HG03139 (cell line): Measurements from ENCODE around the gene LIN7C.

ENCODE experiments used
- ATAC-seq: cut with Tn5 transposase; IDR thresholded peaks from one replicate; pipeline ENCODE4 v1.9.1; 2021; ENCODE audit not compliant: unreplicated experiment

The LIN7C gene

DNA sequence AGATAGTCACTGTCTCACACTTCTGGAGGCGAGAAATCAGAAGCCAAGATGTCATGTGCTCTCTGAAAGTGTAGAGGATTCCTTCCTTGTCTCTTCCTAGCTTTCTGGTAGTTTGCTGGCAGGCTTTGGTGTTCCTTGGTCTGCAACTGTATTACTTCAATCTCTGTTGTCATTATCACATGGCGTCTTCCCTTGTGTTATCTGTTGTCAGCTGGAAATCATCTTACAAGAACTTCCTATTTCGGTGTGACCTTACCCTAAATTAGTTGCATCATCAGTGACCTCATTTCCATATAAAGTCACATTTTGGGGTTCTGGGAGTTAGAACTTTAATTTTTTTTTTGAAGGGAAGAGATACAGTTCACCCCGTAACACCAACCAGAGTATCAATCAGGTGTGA, 3.3 kb upstream of the LIN7C start:
- no peak for ATAC-seq

DNA sequence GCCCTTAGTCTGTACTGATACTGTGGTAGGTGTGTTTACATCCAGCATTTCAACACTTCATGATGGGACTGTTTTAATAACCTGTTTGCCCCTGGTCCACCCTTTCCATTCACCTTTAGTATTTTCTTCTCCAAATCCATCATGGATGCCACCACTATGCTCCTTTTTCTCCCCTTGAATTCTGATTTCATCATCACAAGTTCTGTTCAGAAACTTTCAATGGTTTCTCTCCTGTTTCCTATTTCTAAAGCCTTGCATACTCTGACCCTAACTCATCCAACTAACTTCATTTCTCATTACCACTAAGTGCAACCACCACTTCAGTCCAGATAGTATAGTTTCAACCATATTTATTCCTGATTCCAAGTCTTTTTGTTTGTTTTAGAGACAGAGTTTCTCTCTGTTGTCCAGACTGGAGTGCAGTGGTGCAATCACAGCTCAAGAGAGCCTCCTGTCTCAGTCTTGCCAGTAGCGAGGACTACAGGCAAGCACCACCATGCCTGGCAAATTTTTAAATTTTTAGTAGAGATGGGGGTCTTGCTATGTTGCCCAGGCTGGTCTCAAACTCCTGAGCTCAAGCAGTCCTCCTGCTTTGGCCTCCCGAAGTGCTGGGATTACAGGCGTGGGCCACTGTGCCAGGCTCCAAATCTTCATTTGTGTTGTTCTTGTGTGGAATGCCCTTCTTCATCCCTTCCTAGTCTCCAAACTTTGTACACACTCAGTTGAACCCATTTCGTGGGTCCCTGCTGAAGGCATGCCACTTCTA, 1.2 kb upstream of the LIN7C start:
- no peak for ATAC-seq

DNA sequence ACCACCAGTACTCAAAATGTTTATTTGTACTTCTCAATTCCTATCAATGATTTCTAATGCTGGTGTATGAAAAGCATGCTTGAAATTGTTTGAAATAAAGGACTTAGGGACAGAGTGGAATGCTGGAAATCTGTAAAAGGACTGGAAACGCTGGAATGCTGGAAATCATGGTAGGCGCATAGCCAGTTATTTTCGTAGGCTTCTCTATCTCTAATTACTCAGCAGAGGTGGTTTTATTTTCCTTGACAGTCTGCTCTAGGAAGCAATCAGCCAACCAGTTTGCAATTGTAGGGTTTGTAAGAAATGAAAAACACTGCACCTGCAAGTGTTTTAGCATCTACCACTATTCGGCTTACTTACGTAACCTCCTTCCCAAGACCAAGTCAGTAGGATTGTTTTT, 788 bp downstream of the LIN7C start:
- no peak for ATAC-seq

DNA sequence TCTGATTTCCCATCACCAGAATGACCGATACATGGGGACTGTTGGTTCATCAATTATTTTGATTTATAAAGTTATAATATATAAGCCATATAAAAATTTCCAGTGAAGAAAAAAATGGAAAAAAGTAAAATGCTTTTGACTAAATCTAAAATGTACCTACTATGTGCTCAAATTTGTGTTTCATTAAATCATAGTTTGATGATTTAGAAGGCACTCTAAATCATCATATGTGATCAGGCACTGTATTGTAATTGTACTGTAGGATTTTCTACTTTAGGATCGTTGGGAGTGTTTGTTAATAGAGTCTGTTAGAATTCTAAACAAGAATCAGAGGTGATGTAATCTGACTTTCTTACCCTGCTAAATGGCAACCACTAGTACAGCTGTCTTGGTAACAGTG, 2.4 kb downstream of the LIN7C start:
- no peak for ATAC-seq

DNA sequence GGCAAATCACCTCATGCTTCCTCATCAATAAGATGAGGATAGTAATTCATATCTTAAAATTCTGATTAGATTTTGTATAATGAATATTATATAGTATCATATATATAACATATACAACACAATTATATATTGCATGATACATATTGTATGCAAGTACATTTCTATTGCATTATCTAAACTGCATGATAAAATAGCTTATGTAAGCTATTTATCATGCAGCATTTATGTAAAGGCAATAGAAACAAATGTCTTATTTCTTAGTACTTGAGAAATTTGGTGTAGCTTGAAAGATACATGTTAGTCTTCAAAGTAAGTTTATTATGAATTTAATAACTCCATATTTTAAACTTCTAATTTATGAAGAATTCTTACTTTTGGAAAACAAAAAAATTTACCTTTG, 5.5 kb downstream of the LIN7C start:
- ATAC-seq: no peak

DNA sequence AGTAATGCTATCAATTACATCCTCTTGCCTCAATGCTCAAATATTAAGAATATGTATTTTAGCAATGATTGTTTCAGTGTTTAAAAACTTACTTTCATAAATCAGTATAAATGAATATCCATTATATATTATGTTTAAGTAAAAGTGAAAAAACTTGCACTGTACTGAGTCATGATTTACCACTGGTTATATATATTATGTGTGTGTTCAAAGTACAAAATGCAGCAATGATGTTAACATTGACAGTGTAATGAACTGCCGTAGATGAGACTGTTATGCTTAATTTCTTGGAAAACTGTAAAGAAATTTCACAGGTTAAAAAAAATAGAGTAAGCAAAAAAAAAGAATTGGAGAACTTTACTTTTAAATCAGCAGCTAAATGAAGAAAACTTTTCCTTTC, 8.7 kb downstream of the LIN7C start:
- no peak for ATAC-seq

DNA sequence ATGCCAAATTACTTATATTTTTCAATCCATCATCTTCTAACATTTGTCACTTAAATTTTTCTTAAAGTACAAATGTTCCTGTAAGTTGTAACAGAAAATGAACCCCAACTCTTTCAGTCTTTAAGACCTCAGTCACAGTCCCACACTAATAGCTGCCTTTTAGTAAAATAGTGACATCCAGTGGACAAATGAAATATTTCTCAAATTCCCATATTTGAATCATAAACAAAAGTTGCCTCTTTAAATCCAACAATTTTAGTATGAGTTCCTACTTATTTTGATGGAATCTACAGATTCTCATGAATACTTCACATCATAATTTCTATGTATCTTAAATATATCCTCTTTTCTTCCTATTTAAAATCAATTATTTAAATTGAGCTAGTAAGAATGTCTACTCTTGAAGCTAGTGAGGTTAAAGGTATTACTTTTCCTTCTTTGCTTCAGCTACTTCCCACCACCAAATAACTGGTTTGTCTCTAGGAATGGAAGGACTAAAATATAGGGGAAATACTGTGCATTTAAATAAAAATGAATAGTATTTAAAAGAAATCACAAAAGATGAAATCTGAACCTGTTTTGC, 9.2 kb downstream of the LIN7C start:
- peak; percentile 56 for ATAC-seq

DNA sequence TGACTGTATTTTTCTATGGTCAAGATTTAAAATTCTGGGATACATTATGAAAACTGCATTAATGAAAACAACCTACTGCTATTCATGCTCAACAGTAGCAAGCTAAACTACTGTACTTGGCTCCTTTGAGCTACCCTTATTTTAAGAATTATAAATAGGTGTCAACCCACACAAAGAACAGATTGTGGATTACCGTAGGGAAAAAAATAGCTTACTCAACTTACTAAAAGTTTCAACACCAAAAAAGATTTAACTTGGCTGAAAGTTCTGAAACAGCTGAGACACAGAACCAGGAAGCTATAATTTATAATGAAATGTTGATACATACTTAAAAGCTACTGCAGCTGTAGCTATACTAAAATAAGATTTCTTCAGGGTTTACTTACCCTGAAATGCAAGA, 10.1 kb downstream of the LIN7C start:
- no peak for ATAC-seq

DNA sequence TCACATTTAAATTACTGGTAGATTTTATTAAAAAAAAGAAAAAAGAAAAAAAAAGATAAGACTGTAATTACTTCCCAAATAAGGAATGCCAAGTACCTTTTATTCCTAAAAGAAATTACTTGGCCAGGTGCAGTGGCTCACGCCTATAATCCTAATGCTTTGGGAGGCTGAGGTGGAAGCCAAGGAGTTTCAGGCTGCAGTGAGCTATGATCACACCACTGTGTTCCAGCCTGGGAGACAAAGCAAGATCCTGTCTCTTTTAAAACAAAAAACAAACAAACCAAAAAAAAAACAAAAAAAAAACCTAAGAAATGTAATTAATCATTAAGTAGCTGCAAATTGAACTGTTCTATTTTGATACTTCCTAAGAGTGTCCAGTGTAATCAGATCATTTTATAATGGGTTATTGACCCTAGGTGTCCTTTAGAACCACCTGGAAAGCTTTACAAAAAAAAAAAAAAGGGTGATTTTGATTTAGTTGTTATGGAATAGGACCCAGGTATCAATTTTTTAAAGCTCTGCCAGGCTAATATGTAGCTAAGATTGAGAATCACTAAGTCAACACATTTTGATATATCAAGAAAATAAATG, 10.8 kb downstream of the LIN7C start:
- ATAC-seq: no peak

DNA sequence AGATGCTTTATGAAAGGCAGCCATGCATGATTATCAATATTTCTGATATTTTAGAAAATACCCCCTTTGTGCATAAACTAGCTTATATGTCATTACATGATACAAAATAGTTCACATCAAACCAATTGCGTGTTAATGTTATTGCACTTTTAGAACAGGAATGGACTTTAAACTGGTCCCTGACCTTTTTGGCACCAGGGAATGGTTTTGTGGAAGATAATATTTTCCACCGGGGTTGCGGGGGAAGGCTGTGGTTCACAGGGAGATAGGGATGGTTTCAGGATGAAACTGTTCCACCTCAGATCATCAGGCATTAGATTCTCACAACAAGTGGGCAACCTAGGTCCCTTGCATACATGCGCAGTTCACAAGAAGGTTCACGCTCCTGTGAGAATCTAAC, 17.5 kb downstream of the LIN7C start:
- ATAC-seq: no peak

DNA sequence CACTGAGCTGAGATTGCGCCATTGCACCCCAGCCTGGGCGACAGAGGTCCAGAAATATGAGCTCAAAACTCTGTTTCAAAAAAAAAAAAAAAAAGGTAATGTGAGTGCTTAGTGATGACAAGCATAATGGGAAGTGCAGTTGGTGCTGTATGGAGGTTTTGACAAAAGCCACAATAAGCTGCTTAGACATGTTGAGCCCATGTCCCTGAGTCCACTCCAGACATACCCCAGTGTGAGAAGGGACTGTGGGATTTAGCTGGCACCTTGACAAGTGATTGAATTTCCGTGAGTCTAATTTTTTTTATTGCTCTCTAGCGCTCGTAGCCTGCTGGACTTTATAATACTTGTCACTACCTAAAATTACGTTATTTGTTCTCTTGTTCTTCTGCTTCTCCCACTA, 18.9 kb downstream of the LIN7C start:
- no peak for ATAC-seq

DNA sequence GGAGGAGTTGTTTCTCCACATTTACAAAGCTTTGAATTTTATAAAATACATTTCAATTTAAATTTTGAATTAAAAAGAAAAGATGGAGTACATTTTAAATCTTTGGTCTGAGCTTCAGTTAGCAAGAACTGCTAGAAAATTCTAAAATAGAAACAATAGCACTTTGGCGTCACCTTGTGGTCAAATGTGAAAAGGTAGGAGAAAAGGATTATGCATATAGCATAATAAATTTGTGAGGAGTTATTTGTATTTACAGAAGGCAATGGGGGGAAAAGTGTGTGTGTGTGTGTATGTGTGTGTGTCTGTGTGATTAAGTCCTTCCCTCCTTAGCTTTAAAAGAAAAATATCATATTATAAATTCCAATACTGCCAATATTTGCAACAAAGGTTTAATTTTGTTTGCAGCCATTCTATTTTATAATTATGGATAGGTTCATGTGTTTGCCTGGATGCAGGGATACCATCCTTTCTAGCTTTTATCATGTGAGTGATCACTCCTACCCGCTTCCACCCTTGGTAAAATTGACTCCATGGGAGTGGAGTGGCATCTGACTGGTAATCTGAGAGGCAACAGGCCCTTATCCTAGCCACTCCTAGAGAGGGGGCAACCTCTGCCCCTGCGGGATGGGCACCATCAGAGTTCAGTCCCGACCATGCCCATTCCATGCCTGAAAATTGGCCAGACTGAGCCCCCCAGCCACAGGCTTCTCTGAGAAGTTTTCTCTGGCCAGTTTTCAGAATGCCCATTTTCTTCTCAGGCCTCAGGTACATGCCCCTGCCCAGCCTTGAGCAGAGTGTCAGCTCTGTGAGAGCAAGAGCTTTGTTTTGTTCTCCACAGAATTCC, 20.4 kb downstream of the LIN7C start:
- no peak for ATAC-seq

DNA sequence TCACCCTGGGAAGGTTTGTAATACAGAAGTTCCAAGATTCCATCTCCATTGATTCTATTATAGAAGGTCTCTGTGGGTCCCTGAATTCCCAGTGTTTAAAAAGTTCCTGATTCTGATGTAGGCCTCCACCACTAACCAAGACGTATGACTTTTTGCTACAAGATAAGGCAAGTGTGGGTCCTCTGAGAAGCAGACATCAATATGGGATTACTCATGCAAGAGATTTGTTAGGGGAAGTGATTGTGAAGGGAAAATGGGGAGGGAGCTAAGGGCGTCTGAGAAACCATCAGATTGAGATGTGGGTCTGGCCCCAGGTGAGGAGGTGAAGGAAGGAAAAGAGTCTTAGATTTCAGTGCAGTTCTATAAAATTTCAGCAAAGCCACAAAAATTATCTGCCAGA, 23.8 kb downstream of the LIN7C start:
- no peak for ATAC-seq

DNA sequence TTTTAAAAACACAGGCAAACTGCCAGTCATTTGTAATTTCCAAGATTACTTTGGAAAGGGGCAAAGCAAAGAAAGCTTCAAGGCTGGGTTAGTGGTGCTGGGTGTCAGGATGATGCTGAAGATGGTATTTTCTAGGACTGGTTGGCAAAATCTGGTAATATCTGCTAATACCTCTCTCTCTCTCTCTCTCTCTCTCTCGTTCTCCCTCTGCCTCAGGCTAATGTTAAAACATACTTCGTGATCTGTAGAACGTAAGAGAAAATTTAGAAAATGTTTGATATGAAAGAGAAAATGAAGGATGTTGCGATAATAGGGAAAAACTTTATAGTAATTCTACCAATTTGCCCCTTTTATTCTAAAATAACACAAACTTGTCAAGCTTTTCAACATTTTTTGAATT, 24.6 kb downstream of the LIN7C start:
- ATAC-seq: no peak

DNA sequence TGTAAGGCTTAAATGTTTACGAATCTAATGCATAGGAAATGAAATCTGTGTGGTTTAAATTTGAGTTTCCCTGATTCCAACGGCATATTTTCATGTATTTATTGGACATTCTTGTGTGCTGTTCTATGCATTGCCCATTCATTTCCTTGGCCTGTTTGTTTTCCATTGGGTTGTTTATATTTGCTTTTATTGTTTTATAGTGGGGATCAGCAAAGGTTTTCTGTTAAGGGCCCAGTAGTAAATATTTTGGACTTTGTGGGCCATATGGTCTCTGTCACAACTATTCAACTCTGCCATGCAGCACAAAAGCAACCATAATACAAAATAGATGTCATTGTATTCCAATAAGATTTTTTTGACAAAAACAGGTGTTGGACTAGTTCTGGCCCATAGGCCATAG, 28.7 kb downstream of the LIN7C start:
- no peak for ATAC-seq

DNA sequence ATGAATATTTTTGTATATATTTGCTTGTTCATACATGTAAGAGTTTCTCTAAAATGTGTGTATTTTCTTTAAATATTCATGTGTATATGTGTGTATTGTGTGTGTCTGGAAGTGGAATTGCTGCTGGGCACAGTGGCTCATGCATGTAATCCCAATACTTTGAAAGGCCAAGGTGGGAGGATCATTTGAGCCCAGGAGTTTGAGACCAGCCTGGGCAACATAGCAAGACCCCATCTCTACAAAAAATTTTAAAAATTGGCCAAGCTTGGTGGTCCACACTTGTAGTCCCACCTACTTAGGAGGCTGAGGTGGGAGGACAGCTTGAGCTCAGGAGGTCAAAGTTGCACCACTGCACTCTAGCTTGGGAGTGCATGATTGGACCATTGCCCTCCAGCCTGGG, 29.3 kb downstream of the LIN7C start:
- no peak for ATAC-seq

DNA sequence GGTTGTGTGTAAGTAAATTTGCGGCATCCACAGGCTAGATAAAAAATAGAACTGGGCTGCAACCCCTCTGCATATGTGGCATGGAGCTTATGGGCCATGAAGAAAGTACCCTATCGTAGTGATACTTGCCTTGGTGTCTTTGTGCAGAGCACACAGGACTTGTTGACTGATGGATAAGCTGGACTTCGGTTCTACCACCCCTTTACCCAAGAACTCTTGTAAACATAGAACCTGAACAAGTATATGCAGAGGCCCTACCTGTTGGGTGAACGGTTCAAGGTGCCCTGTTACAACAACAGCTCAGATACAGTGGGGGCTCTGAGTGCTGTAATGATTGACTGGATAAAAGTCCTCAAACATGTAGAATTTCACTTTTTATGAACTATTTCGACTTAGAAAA, 30.9 kb downstream of the LIN7C start:
- no peak for ATAC-seq

DNA sequence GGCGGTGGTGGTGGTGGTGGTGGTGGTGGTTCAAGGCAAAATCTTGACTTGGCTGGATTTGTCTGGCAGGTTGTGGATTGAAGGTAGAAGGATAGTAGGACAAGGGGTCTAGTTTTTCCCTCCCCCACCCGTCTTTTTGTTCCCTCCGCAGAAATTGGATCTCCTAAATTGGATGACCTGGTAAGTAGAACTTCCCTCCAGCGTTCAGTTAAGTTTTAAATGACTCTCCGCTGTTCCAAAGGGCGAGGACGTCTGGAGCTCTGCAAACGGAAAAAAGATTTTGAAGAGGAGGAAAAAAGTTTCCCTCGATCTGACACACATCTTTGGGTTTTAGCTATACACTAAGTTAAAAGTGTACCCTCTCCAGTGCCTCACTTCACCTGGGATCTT, 33.6 kb downstream of the LIN7C start:
- ATAC-seq: no peak

DNA sequence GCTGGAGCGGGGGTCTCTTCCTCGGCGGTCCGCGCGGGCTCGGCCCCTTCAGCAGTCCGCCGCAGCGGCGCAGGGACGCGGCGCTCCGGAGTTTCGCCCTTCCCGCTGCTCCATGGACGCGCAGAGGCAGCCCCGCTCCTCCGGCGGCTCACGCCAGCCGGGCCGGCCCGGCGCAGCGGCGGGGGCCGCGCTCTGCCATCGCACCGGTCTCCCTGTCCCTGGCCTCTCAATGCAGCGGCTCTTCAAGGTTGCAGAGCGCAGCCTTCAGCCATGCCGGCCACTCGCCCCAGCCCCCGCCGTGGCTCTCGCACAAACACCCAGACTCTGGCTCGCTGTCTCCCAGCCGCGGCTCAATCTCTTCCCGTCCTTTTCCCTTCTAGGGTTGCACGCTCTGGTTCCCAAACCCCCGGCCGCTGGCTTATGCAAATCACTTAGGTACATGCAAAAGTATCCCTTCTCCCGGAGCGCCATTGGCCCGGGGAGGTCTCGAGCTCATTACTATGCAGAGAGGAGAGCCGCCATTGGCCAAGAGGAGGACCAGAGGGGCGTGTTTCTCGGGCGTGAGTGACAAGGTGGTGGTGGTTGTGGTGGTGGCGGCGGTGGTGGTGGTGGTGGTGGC, 34.1 kb downstream of the LIN7C start, which contains the start of gene LGR4:
TSS of gene LGR4 (minus strand) at position 393 of the 619 bp plus-strand sequence. CDS start 488 bp downstream, outside the sequence.
- peak; percentile 71 for ATAC-seq

DNA sequence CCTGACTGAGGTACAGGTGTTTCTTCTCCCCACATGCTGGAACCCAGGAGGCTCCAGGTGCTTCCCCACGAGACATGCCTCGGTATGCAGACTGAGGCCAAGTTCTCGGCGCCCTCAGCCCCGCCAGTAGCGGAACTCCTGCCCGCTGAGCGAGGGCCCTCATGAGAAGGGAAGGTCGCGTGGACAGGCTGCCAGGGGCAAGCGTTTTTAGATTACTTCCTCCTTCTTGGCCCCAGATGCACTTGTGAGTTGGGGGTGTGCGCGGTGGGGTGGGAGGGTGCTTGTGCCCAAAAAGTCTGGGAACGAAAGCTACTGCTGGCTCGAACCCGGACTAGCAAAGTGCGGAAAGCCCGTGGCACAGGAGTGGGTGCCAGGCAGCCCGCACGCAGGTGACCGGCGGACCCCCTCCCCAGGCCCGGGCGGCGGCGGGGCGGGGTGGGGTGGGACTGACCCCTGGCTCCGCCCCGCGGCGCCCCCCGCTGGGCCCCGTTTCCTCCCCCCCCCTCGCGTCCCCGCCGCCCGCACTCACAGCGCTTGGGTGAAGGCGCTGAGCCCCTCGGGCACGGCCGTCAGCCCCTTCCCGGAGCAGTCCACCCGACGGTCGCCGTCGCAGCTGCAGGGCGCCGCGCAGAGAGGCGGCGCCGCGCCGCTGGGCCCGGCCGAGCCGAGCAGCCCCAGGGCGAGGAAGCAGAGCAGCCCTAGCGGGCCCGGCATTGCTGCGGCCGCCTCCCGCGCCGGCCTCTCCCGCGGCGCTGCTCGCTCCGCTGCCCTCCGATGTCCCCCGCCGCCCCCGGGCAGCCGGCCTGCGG, 34.8 kb downstream of the LIN7C start:
- peak; percentile 40 for ATAC-seq
